ENCODE measurements around the gene TPTE. TPM values are rescaled to one million over a fixed set of nuclear protein-coding genes. Genes with fewer than 3 reads are reported as not detected.
"Not testable (repeated sequence)": the region's sequence is repeated elsewhere in the genome, so short reads cannot be mapped to it uniquely, and the experiment has no call there.

Gene TPTE
- total and polyA plus RNA-seq, 9 of the 15 experiments (the other 6 are each of a cell fraction or from before 2014, with no cell fraction given), result 0.59 to 4.4 (median 2.4) TPM

DNA sequence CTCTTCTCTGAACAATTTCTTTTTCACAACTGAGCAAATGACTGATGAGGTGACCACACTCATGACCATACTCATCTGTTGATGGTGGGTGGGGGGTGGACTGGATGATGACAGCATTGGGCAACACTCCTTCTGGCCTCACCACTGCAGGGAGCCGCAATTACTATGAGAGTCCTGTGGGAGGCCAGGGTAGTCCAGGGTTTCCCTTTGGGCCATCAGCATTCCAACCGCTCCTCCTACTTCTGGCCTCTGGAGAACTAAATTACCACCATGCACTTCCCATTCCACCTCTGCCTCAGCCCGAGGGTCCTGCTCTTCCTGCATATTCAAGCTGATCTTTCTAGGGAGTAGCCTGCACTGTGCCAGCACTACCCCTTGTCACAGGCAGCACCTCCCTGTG lies 94.7 kb downstream of the TPTE start:
- H3K36me3 ChIP-seq (ENCODE audit: control insufficient read depth, insufficient read depth, low read length); H3K27me3 ChIP-seq (ENCODE audit: control insufficient read depth in 2 of 2, insufficient read depth in 2 of 2, low read length in 2 of 2); in situ Hi-C loops (cut with MboI); H3K4me3 ChIP-seq; CTCF ChIA-PET (ENCODE audit: low intra/inter-chr PET ratio); H3K9me1 ChIP-seq (ENCODE audit: control insufficient read depth, insufficient read depth, low read length); H3K4me1 ChIP-seq (replicated peaks in 1 of 2; ENCODE audit: control insufficient read depth in 2 of 2, insufficient read depth in 2 of 2, low read length in 2 of 2); H3K9ac ChIP-seq (ENCODE audit: insufficient read depth in 1 of 2, low read depth in 2 of 2, low read length in 2 of 2); H4K20me1 ChIP-seq (replicated peaks; ENCODE audit: control insufficient read depth, insufficient read depth, low read length); BruUV-seq (replicated peaks); H2AFZ ChIP-seq (ENCODE audit: low read depth, low read length); H3K27ac ChIP-seq (ENCODE audit: extremely low read depth, low read depth, low read length); H3K4me2 ChIP-seq (ENCODE audit: insufficient read depth, low read length); intact Hi-C loops (cut with micrococcal nuclease); H3K9me3 ChIP-seq (replicated peaks; ENCODE audit: control insufficient read depth, insufficient read depth, low read depth, low read length); FAIRE-seq; POLR2A ChIA-PET; DNase-seq (ENCODE audit: extremely low read depth in 1 of 4, low spot score in 3 of 4); H3K79me2 ChIP-seq (ENCODE audit: control insufficient read depth, insufficient read depth, low read length): not testable (repeated sequence)
- ATAC-seq, result peak; percentile 68; the same call in 2 of the 3 replicates
- WGBS (ENCODE audit: insufficient coverage, low coverage, missing lambda C conversion rate), result 10% methylated on average over 3 of the region's 3 CpGs
- TF ChIP-seq, protein P1, sequence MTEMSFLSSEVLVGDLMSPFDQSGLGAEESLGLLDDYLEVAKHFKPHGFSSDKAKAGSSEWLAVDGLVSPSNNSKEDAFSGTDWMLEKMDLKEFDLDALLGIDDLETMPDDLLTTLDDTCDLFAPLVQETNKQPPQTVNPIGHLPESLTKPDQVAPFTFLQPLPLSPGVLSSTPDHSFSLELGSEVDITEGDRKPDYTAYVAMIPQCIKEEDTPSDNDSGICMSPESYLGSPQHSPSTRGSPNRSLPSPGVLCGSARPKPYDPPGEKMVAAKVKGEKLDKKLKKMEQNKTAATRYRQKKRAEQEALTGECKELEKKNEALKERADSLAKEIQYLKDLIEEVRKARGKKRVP (CRISPR knock-in tag; IDR thresholded peaks at IDR 0.05), result peak; percentile 45; the same call in 1 of the 2 replicates
- TF ChIP-seq CEBPG (CRISPR knock-in tag; IDR thresholded peaks at IDR 0.05) (peak; percentile 28; the same call in 1 of the 2 replicates), CEBPG (tag; conservative IDR thresholded peaks at IDR 0.05 in 1 of 2, IDR thresholded peaks at IDR 0.05 in 1 of 2) (peak; percentile 19 to 82; a peak in 3 of 4 replicates)

DNA sequence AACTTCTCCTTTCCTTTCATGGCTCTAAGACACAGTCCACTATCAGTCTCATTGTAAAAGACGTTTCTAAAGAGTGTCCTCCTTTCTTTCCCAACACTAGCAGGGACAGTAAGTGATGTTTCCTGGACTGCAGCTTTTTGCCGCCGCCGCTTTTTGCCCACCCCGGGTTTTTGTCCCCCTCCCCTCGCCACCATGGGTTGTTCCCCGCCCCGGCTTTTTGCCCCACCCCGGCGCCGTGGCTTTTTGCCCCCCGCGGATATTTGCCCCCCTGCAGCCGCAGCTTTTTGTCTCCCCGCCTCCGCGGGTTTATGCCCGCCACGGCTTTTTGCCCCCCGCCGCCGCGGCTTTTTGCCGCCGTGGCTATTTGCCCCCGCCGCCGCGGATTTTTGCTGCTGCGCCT lies 95.2 kb downstream of the TPTE start:
- FAIRE-seq (no peak), DNase-seq (ENCODE audit: extremely low read depth in 1 of 4, low spot score in 3 of 4) (no peak), ATAC-seq (no peak)
- Histone ChIP-seq H3K27ac (ENCODE audit: extremely low read depth, low read depth, low read length) (no peak overlapping the region), H3K9me3 (replicated peaks; ENCODE audit: control insufficient read depth, insufficient read depth, low read depth, low read length) (no peaks in the 10 kb centered on the region), H3K27me3 (ENCODE audit: control insufficient read depth in 2 of 2, insufficient read depth in 2 of 2, low read length in 2 of 2) (no peaks in the 10 kb centered on the region), H4K20me1 (replicated peaks; ENCODE audit: control insufficient read depth, insufficient read depth, low read length) (no peaks in the 10 kb centered on the region), H3K9me1 (ENCODE audit: control insufficient read depth, insufficient read depth, low read length) (no peaks in the 10 kb centered on the region), H3K4me1 (replicated peaks in 1 of 2; ENCODE audit: control insufficient read depth in 2 of 2, insufficient read depth in 2 of 2, low read length in 2 of 2) (no peaks in the 10 kb centered on the region), H3K79me2 (ENCODE audit: control insufficient read depth, insufficient read depth, low read length) (no peaks in the 10 kb centered on the region), H2AFZ (ENCODE audit: low read depth, low read length) (no peak overlapping the region), H3K4me2 (ENCODE audit: insufficient read depth, low read length) (no peak overlapping the region), H3K9ac (ENCODE audit: insufficient read depth in 1 of 2, low read depth in 2 of 2, low read length in 2 of 2) (no peak overlapping the region), H3K36me3 (ENCODE audit: control insufficient read depth, insufficient read depth, low read length) (no peaks in the 10 kb centered on the region), H3K4me3 (no peak overlapping the region)
- 10% methylated on average over 28 of the region's 30 CpGs for WGBS (ENCODE audit: insufficient coverage, low coverage, missing lambda C conversion rate)
- CTCF ChIA-PET (ENCODE audit: low intra/inter-chr PET ratio), result no interaction called here
- in situ Hi-C loops (cut with MboI) (no loop called here), intact Hi-C loops (cut with micrococcal nuclease) (no loop called here)
- POLR2A ChIA-PET, result no interaction called here
- no TSS peak for BruUV-seq (replicated peaks)
- no peak for TF ChIP-seq ETV1 (tag; conservative IDR thresholded peaks at IDR 0.05; ENCODE audit: low read depth)
- TF ChIP-seq, protein P2, sequence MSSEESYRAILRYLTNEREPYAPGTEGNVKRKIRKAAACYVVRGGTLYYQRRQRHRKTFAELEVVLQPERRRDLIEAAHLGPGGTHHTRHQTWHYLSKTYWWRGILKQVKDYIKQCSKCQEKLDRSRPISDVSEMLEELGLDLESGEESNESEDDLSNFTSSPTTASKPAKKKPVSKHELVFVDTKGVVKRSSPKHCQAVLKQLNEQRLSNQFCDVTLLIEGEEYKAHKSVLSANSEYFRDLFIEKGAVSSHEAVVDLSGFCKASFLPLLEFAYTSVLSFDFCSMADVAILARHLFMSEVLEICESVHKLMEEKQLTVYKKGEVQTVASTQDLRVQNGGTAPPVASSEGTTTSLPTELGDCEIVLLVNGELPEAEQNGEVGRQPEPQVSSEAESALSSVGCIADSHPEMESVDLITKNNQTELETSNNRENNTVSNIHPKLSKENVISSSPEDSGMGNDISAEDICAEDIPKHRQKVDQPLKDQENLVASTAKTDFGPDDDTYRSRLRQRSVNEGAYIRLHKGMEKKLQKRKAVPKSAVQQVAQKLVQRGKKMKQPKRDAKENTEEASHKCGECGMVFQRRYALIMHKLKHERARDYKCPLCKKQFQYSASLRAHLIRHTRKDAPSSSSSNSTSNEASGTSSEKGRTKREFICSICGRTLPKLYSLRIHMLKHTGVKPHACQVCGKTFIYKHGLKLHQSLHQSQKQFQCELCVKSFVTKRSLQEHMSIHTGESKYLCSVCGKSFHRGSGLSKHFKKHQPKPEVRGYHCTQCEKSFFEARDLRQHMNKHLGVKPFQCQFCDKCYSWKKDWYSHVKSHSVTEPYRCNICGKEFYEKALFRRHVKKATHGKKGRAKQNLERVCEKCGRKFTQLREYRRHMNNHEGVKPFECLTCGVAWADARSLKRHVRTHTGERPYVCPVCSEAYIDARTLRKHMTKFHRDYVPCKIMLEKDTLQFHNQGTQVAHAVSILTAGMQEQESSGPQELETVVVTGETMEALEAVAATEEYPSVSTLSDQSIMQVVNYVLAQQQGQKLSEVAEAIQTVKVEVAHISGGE (CRISPR knock-in tag; IDR thresholded peaks at IDR 0.05), result no peak
- TF ChIP-seq ZNF23 (CRISPR knock-in tag; IDR thresholded peaks at IDR 0.05), result no peak
- no peak for TF ChIP-seq HSF4 (CRISPR knock-in tag; IDR thresholded peaks at IDR 0.05; ENCODE audit: borderline replicate concordance)
- no peak for TF ChIP-seq PHB2 (IDR thresholded peaks at IDR 0.05; ENCODE audit: low read depth)

All from K562 (cell line).